Suprapubic skin (tissue), 4 donors: ENCODE data around the gene ARID5B.

ENCODE experiments used
- CTCF ChIP-seq, 2 donors: fragments of 200-600 bp in 1 of 2; fragments of 450-650 bp in 1 of 2; sonication (generic) in 1 of 2; IDR thresholded peaks; one replicate each; pipeline ENCODE4 v1.5.1; 2016 to 2019; ENCODE audit warnings: antibody characterized with exemption in 2 of 2, mild to moderate bottlenecking in 1 of 2, moderate library complexity in 1 of 2
- POLR2A ChIP-seq, 2 donors: fragments of 450-650 bp; IDR thresholded peaks; one replicate each; pipeline ENCODE4 v1.6.1; 2017; ENCODE audit warnings: antibody characterized with exemption in 2 of 2, mild to moderate bottlenecking in 2 of 2, moderate library complexity in 2 of 2
- POLR2AphosphoS5 ChIP-seq, 3 donors: sonication (generic); formaldehyde crosslinking; IDR thresholded peaks; one replicate each; pipeline ENCODE4 v1.6.1; 2017; ENCODE audit warnings: antibody characterized with exemption in 3 of 3

GRCh38 chr10:61877887-61878739, 23.4 kb upstream of the ARID5B start:
- TF ChIP-seq CTCF (IDR thresholded peaks at IDR 0.05) (no peak), POLR2AphosphoS5 (IDR thresholded peaks at IDR 0.05) (no peak), POLR2A (IDR thresholded peaks at IDR 0.05) (no peak)
